Heart left ventricle (tissue), 16 donors: ENCODE results near the gene HSPBP1. TPM values are rescaled to one million over a fixed set of nuclear protein-coding genes. Genes with fewer than 3 reads are reported as not detected.
A peak's percentile ranks its signal among the peaks of the same experiment; 100 is the strongest.

Experiments
- ATAC-seq, 4 donors: fragments of 200-7000 bp; cut with Tn5 transposase; one replicate each; pipeline ENCODE4 v1.9.1; 2020 to 2022; ENCODE audit warnings: moderate library complexity in 4 of 4, mild to moderate bottlenecking in 3 of 4, moderate number of reproducible peaks in 1 of 4
- DNase-seq, 5 donors: peaks; one replicate each; pipeline ENCODE4 v3.0.0-alpha.2; 2020
- H3K27ac ChIP-seq, 12 donors: fragments of 200-600 bp; sonication (generic) in 4 of 12; one replicate each; pipeline versions ENCODE4 v1.5.0 to v1.8.0; 2016 to 2022; ENCODE audit warnings: mild to moderate bottlenecking in 2 of 12
- H3K27me3 ChIP-seq, 9 donors: fragments of 200-600 bp; sonication (generic) in 2 of 9; one replicate each; pipeline versions ENCODE4 v1.5.1 to v1.8.0; 2016 to 2022; ENCODE audit warnings: mild to moderate bottlenecking in 3 of 9
- H3K36me3 ChIP-seq, 9 donors: fragments of 200-600 bp; sonication (generic) in 2 of 9; one replicate each; pipeline versions ENCODE4 v1.5.0 to v1.8.0; 2018 to 2022; ENCODE audit warnings: mild to moderate bottlenecking in 2 of 9
- H3K4me1 ChIP-seq, 12 donors: fragments of 200-600 bp; sonication (generic) in 4 of 12; one replicate each; pipeline versions ENCODE4 v1.5.0 to v1.8.0; 2016 to 2022; ENCODE audit warnings: mild to moderate bottlenecking in 3 of 12
- H3K4me3 ChIP-seq, 12 donors: fragments of 200-600 bp; sonication (generic) in 4 of 12; one replicate each; pipeline versions ENCODE4 v1.5.0 to v1.8.0; 2017 to 2022; ENCODE audit warnings: mild to moderate bottlenecking in 9 of 12, moderate library complexity in 4 of 12
- H3K9me3 ChIP-seq, 12 donors: fragments of 200-600 bp; sonication (generic) in 4 of 12; one replicate each; pipeline versions ENCODE4 v1.5.0 to v1.8.0; 2016 to 2022; ENCODE audit warnings: mild to moderate bottlenecking in 1 of 12
- CTCF ChIP-seq, 12 donors: fragments of 200-600 bp; sonication (generic) in 4 of 12; IDR thresholded peaks; one replicate each; pipeline versions ENCODE4 v1.5.0 to v1.8.0; 2018 to 2022; ENCODE audit warnings: antibody characterized with exemption in 12 of 12, mild to moderate bottlenecking in 5 of 12
- POLR2A ChIP-seq, 2 donors: fragments of 450-650 bp; IDR thresholded peaks; one replicate each; pipeline ENCODE4 v1.6.1; 2017; ENCODE audit warnings: antibody characterized with exemption in 2 of 2, mild to moderate bottlenecking in 2 of 2, moderate library complexity in 2 of 2
- WGBS, 4 donors: extraction: QIAGEN DNeasy Blood & Tissue Kit in 2 of 4; methylation state at CpG; one replicate each; pipeline versions ENCODE4 v1.1.5 to v1.1.7; 2013 to 2018; 5-methylcytosine and 5-hydroxymethylcytosine counted together
- intact Hi-C, 10 donors: fragments of 100-400 bp; cut with DNase I; formaldehyde crosslinking; loops; one replicate each; pipeline versions ENCODE4 v1.11.1 to v1.14.2; 2022
- polyA plus RNA-seq, 2 donors: library from polyadenylated mRNA; stranded (reverse); fragments of 200-250 nt; gene quantifications; one replicate each; pipeline ENCODE4 v1.2.3, GENCODE V29; 2013
- total RNA-seq, 9 donors: library from RNA; depleted of rRNA in 2 of 9; stranded (reverse); fragments of >200 nt in 2 of 9; fragmentation: NEBNext Ultra II Directional in 3 of 9; extraction: Animal tissue kit (Norgen Biotek cat#: 25700) in 3 of 9; gene quantifications; one replicate each; pipeline versions ENCODE4 v1.1.0 to v1.2.4, GENCODE V29; 2016 to 2023
- donor health status: ischemic (EF 13 %, LVEDD 7.1; RV severe dilation, severe dysfunction).
- donor health status: healthy with polysubstance abuse.
- donor health status: DM: no; HTN: yes; CAD: no.
- donor health status: DM: no; HTN: no; CAD: no.
- donor health status: ischemic (EF 25% LVEDD 6.9; RV normal size, moderate dysfunction).
- donor health status: ischemic (EF 25% LVEDD 5.7; RV mildly dilated, moderate dysfunction).
- donor health status: healthy.
- donor health status: DM: yes; HTN: yes; CAD: no.
- donor health status: ischemic (EF 35%, LVEDD 5.7; RV mildly dilated, moderate dysfunction).
- donor health status: nonischemic (EF 11% LVEDD 7.7; RV severe dilation, severe dysfunction).
- donor health status: DM: yes; HTN: yes; CAD: no.
- donor health status: PGD.
- donor health status: ischemic (EF 29% LVEDD 5.4; RV normal size, mild dysfunction).
- donor health status: nonischemic (EF 23%, LVEDD 6.1; RV moderate dilation, normal function).

HSPBP1 gene
- total and polyA plus RNA-seq, 11 donors, result 25.7 to 76.0 (median 32.9) TPM

DNA sequence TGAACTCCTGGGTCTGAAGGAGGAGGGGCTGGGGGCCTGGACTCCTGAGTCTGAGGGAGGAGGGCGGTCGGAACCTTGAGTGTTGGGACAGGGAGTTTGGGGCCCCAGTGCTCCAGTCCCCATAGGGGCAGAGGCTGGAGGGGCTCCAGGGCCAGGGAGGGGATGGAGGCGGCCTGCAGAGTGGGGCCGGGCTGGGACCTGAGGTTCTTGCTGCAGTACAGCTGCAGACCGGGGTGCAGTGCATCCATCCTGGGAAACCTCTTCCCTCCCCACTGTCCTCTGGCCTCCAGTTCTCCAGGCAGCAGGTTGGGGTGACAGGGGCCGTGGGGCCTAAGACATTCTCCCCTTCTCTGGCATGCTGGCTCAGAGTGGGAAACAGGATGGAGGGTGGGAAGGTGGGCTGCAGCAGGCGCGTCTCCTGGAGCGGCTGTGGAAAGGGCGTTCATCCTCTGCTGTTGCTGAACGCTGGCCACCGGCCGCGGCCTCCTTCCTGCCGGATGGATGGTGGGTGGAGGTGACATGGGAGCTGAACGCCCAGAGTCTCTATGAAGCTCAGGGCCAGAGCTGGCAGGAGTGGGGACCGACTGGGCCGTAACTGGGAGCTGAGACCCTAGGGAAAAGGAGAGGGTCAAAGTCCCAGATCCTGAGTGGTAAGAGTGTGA is 5.5 kb upstream of the HSPBP1 start:
- TF ChIP-seq CTCF (IDR thresholded peaks at IDR 0.05) (no peak), POLR2A (IDR thresholded peaks at IDR 0.05) (no peak)
- Histone ChIP-seq H3K27ac (peak overlapping the region in 11 of 12 donors; percentile 20 to 91 (median 71)), H3K4me3 (peak overlapping the region in 9 of 12 donors; percentile 3 to 72 (median 52)), H3K4me1 (peaks cover 0 to 27% (median 5%) of the 10 kb centered on the region in 12 donors), H3K36me3 (peaks cover 0 to 6% (median 0%) of the 10 kb centered on the region in 9 donors), H3K27me3 (no peaks in the 10 kb centered on the region), H3K9me3 (no peaks in the 10 kb centered on the region)
- ATAC-seq, result peak in 3 of 4 donors; percentile 16 to 71 (median 36)
- intact Hi-C loops, result loop anchor here in 1 of 10 donors (10.0 kb wide), 1 partner anchor 319 kb away; the partner anchor contains the start of genes ZNF524 and ZNF865
- DNase-seq, result peak in 2 of 5 donors; percentile 51 to 53
- 37 to 52% (median 43%) methylated on average over 16 to 18 of the region's 18 CpGs for WGBS, 4 donors

DNA sequence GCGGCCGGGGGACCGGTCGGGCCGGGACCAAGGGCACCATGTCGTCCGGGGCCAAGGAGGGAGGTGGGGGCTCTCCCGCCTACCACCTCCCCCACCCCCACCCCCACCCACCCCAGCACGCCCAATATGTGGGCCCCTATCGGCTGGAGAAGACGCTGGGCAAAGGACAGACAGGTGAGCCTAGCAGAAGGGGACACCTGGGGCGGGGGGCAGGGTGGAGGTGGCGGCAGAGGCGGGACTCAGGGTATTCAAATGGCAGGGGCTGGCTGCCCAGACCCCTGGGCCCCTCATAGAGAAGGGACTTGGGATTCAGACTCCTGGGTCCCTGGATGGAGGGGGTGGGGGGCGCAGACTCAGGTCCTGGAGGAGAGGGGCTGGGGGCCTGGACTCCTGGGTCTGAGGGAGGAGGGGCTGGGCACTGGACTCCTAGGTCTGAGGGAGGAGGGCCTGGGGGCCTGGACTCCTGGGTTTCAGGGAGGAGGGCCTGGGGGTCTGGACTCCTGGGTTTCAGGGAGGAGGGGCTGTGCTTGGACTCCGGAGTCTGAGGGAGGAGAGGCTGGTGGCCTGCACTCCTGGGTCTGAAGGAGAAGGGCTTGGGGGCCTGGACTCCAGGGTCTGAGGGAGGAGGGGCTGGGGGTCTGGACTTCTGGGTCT is 4.6 kb upstream of the HSPBP1 start:
- DNase-seq, result no peak
- intact Hi-C loops, result loop anchor here in 1 of 10 donors (5.0 to 10.0 kb wide), 3 partner anchors 53 to 320 kb away; partner anchors contain the start of genes KMT5C, TMEM238, ZNF524 and ZNF865

GRCh38 chr19:55283548-55284377 is 3.9 kb upstream of the HSPBP1 start, which contains the start of gene BRSK1:
Gene BRSK1 (plus strand): TSS chr19:55283997. CDS start chr19:55284443, 446 bp downstream.
- TF ChIP-seq POLR2A (IDR thresholded peaks at IDR 0.05) (no peak), CTCF (IDR thresholded peaks at IDR 0.05) (no peak)
- ATAC-seq (peak in 1 of 4 donors; percentile 13), DNase-seq (peak in 4 of 5 donors; percentile 59 to 73 (median 66))
- H3K4me3 ChIP-seq, result peak within 1 kb of the TSS; percentile 10 to 72 (median 53)
- WGBS, 4 donors, result 5 to 15% (median 9%) methylated on average over 14 to 43 of the region's 44 CpGs
- no peaks in the 10 kb centered on the region for H3K9me3 ChIP-seq
- intact Hi-C loops, result loop anchor here in 1 of 10 donors (5.0 to 10.0 kb wide), 3 partner anchors 54 to 321 kb away; partner anchors contain the start of genes KMT5C, TMEM238, ZNF524 and ZNF865
- no peaks in the 10 kb centered on the region for H3K36me3 ChIP-seq
- H3K4me1 ChIP-seq, result peaks cover 0 to 39% (median 13%) of the 10 kb centered on the region in 12 donors
- no peaks in the 10 kb centered on the region for H3K27me3 ChIP-seq
- H3K27ac ChIP-seq, result peak within 1 kb of the TSS in 11 of 12 donors; percentile 16 to 91 (median 71)

More for the DNA sequence above, 4.6 kb upstream of the HSPBP1 start:
- no peak for ATAC-seq
- Histone ChIP-seq H3K4me1 (peaks cover 0 to 32% (median 5%) of the 10 kb centered on the region in 12 donors), H3K27me3 (no peaks in the 10 kb centered on the region), H3K4me3 (peak overlapping the region; percentile 10 to 72 (median 53)), H3K9me3 (no peaks in the 10 kb centered on the region), H3K27ac (peak overlapping the region in 11 of 12 donors; percentile 16 to 91 (median 71)), H3K36me3 (no peaks in the 10 kb centered on the region)
- TF ChIP-seq POLR2A (IDR thresholded peaks at IDR 0.05) (no peak), CTCF (IDR thresholded peaks at IDR 0.05) (no peak)
- WGBS, 4 donors, result 20 to 28% (median 20%) methylated on average over 4 to 16 of the region's 16 CpGs; no CpG with 5 or more reads in 1 of the 4 donors
